Parathyroid adenoma (tissue), 2 donors: ENCODE data around the gene EEIG1.

Experiments used
- H2AFZ ChIP-seq: fragments of 300-600 bp; sonication (generic); one replicate; pipeline ENCODE4 v1.7.0; 2017; ENCODE audit warnings: antibody characterized with exemption, mild to moderate bottlenecking
- H3K27ac ChIP-seq: fragments of 300-600 bp; sonication (generic); one replicate; pipeline ENCODE4 v1.7.0; 2017
- H3K27me3 ChIP-seq: fragments of 300-600 bp; sonication (generic); one replicate; pipeline ENCODE4 v1.7.0; 2017; ENCODE audit warnings: low read length; ENCODE audit not compliant: control insufficient read depth, insufficient read depth
- H3K36me3 ChIP-seq: fragments of 300-600 bp; sonication (generic); one replicate; pipeline ENCODE4 v1.7.0; 2017; ENCODE audit warnings: low read length; ENCODE audit not compliant: control insufficient read depth, insufficient read depth
- H3K4me1 ChIP-seq: fragments of 300-600 bp; sonication (generic); one replicate; pipeline ENCODE4 v1.7.0; 2017; ENCODE audit warnings: control low read depth
- H3K4me2 ChIP-seq: fragments of 300-600 bp; sonication (generic); one replicate; pipeline ENCODE4 v1.7.0; 2017; ENCODE audit warnings: low read length
- H3K4me3 ChIP-seq: fragments of 300-600 bp; sonication (generic); one replicate; pipeline ENCODE4 v1.7.0; 2017; ENCODE audit warnings: low read depth, low read length
- H3K79me2 ChIP-seq: fragments of 300-600 bp; sonication (generic); one replicate; pipeline ENCODE4 v1.7.0; 2017; ENCODE audit warnings: control low read depth
- H3K9ac ChIP-seq: fragments of 300-600 bp; sonication (generic); one replicate; pipeline ENCODE4 v1.7.0; 2017; ENCODE audit warnings: mild to moderate bottlenecking
- H3K9me3 ChIP-seq: fragments of 300-600 bp; sonication (generic); one replicate; pipeline ENCODE4 v1.7.0; 2017; ENCODE audit warnings: low read length; ENCODE audit not compliant: control insufficient read depth
- TF ChIP-seq, protein P1 (sequence below): fragments of 300-600 bp; sonication (generic); IDR thresholded peaks from one replicate; pipeline ENCODE4 v1.7.0; 2017; ENCODE audit warnings: antibody characterized with exemption, mild to moderate bottlenecking
- donor health status: primary hyperparathyroidism.

The EEIG1 gene

DNA sequence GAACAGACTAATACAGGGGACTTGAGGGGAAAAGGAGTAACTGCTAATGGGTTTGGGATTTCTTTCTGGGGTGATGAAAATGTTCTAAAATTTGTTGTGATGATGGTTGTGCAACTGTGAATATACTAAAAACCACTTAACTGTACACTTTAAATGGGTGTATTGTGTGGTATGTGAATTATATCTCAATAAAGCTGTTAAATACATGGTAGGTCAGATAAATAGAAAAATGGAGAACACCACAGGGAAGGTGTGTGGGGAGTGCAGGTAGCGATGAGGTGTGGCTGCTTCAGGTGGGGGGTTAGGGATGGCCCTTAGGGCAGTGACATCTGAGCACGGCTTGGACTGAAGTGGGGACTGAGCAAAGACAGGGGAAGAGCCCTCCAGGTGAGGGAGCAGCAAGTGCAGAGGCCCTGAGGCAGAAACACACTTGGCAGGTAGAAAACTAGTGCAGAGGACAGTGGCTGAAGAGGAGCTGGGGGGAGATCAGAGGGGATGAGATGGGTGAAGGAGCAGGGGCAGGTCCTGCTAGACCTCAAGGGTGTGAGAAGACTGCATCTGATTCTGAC is 20.9 kb downstream of the EEIG1 start:
- no peaks in the 10 kb centered on the region for H3K27me3 ChIP-seq
- no peak overlapping the region for H3K4me2 ChIP-seq
- H3K9ac ChIP-seq = no peak overlapping the region
- H3K4me1 ChIP-seq = peaks cover 12% of the 10 kb centered on the region
- no peak overlapping the region for H2AFZ ChIP-seq
- H3K9me3 ChIP-seq = no peaks in the 10 kb centered on the region
- H3K36me3 ChIP-seq = no peaks in the 10 kb centered on the region
- no peak overlapping the region for H3K4me3 ChIP-seq
- H3K79me2 ChIP-seq = peaks cover 22% of the 10 kb centered on the region
- TF ChIP-seq, protein P1, sequence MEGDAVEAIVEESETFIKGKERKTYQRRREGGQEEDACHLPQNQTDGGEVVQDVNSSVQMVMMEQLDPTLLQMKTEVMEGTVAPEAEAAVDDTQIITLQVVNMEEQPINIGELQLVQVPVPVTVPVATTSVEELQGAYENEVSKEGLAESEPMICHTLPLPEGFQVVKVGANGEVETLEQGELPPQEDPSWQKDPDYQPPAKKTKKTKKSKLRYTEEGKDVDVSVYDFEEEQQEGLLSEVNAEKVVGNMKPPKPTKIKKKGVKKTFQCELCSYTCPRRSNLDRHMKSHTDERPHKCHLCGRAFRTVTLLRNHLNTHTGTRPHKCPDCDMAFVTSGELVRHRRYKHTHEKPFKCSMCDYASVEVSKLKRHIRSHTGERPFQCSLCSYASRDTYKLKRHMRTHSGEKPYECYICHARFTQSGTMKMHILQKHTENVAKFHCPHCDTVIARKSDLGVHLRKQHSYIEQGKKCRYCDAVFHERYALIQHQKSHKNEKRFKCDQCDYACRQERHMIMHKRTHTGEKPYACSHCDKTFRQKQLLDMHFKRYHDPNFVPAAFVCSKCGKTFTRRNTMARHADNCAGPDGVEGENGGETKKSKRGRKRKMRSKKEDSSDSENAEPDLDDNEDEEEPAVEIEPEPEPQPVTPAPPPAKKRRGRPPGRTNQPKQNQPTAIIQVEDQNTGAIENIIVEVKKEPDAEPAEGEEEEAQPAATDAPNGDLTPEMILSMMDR = no peak
- peak overlapping the region; percentile 54 for H3K27ac ChIP-seq

DNA sequence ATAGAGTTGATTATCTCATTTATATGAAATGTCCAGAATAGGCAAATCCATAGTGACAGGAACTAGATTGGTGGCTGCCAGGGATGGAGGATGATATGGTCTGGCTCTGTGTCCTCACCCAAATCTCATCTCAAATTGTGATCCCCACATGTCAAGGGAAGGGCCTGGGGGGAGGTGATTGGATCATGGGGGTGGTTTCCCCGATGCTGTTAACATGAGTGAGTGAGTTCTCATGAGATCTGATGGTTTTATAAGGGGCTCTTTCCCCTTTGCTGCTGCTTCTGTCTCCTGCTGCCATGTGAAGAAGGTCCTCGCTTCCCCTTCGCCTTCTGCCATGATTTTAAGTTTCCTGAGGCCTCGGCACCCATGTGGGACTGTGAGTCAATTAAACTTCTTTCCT is 21.4 kb downstream of the EEIG1 start:
- Histone ChIP-seq H3K27ac (no peak overlapping the region), H3K4me1 (peaks cover 15% of the 10 kb centered on the region), H3K9me3 (no peaks in the 10 kb centered on the region)

DNA sequence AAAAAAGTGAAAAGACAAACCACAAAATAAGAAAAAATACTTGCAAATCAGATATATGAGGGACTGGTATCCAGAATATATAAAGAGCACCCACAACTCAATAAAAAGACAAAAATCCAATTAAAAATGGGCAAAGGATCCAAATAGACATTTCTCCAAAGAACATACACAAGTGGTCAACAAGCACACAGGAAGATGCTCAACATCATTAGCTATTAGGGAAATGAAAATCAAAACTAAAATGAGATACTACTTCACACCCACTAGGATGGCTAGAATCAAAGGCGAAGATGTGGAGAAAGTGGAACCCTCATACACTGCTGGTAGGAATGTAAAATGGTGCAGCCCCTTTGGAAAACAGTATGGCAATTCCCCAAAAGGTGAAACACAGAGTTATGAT is 22.1 kb downstream of the EEIG1 start:
- H3K4me1 ChIP-seq = peaks cover 15% of the 10 kb centered on the region
- H3K4me2 ChIP-seq = no peak overlapping the region

More for the DNA sequence above, 21.4 kb downstream of the EEIG1 start:
- peaks cover 24% of the 10 kb centered on the region for H3K79me2 ChIP-seq
- H3K4me3 ChIP-seq = no peak overlapping the region
- no peak overlapping the region for H2AFZ ChIP-seq
- no peak overlapping the region for H3K4me2 ChIP-seq
- H3K9ac ChIP-seq = no peak overlapping the region
- H3K36me3 ChIP-seq = no peaks in the 10 kb centered on the region
- no peaks in the 10 kb centered on the region for H3K27me3 ChIP-seq
- TF ChIP-seq, protein P1 = no peak

DNA sequence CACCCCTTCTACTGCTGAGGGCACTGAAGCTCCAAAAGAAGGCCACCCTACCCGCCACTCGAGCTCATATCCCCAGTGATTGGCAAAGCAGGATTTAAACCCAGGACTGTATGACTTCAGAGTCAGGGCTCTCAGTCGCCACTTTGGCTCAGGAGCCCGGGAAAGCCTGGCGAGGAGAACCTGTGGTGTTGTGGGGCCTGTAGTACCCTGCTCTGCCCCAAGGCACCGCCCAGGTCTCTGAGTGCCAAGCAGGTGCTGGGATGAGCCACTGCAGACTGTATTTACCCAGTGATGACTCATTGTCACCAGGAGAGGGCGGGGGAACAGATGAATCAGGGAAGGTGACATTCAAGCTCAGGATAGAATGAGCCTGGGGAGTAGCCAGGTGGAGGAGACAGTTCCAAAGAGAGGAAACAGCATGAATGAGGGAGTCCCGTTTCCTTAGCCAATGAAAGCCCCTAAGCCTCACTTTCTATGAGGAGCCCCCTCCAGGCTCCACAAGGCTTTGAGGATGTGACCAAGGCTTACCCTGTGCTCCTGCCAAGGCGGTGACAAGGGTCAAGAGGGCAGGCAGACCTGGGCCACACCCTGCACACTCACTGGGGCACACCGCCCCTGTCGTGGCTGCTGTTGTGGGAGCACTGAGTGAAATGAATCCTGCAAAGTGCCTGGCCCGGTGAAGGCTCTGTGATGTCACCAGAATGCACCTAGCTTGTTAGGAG is 25.3 kb downstream of the EEIG1 start:
- H3K4me3 ChIP-seq = no peak overlapping the region
- no peaks in the 10 kb centered on the region for H3K27me3 ChIP-seq
- no peak overlapping the region for H3K4me2 ChIP-seq
- TF ChIP-seq, protein P1 = peak; percentile 62
- H3K4me1 ChIP-seq = peaks cover 11% of the 10 kb centered on the region
- peak overlapping the region; percentile 11 for H3K27ac ChIP-seq
- no peaks in the 10 kb centered on the region for H3K36me3 ChIP-seq
- peaks cover 39% of the 10 kb centered on the region for H3K79me2 ChIP-seq
- no peak overlapping the region for H2AFZ ChIP-seq
- no peak overlapping the region for H3K9ac ChIP-seq
- H3K9me3 ChIP-seq = no peaks in the 10 kb centered on the region

More for the DNA sequence above, 22.1 kb downstream of the EEIG1 start:
- H3K9ac ChIP-seq = no peak overlapping the region
- H3K9me3 ChIP-seq = no peaks in the 10 kb centered on the region
- TF ChIP-seq, protein P1 = no peak
- H3K4me3 ChIP-seq = no peak overlapping the region
- peaks cover 27% of the 10 kb centered on the region for H3K79me2 ChIP-seq
- no peaks in the 10 kb centered on the region for H3K27me3 ChIP-seq
- no peak overlapping the region for H3K27ac ChIP-seq
- no peaks in the 10 kb centered on the region for H3K36me3 ChIP-seq
- no peak overlapping the region for H2AFZ ChIP-seq
